Stimulated activated CD8-positive, alpha-beta memory T cell treated with anti-CD3 and anti-CD28 coated beads, Interleukin-2, amount 100 ng/mL, for 1 hour (primary cell): ENCODE measurements around the gene FTMT.
"Not testable (repeated sequence)": the region's sequence is repeated elsewhere in the genome, so short reads cannot be mapped to it uniquely, and the experiment has no call there.

Experiments
- DNase-seq, 2 donors: peaks; one replicate each; pipeline ENCODE4 v3.0.0-alpha.2; 2020; ENCODE audit warnings: low read depth in 2 of 2

Gene FTMT

DNA sequence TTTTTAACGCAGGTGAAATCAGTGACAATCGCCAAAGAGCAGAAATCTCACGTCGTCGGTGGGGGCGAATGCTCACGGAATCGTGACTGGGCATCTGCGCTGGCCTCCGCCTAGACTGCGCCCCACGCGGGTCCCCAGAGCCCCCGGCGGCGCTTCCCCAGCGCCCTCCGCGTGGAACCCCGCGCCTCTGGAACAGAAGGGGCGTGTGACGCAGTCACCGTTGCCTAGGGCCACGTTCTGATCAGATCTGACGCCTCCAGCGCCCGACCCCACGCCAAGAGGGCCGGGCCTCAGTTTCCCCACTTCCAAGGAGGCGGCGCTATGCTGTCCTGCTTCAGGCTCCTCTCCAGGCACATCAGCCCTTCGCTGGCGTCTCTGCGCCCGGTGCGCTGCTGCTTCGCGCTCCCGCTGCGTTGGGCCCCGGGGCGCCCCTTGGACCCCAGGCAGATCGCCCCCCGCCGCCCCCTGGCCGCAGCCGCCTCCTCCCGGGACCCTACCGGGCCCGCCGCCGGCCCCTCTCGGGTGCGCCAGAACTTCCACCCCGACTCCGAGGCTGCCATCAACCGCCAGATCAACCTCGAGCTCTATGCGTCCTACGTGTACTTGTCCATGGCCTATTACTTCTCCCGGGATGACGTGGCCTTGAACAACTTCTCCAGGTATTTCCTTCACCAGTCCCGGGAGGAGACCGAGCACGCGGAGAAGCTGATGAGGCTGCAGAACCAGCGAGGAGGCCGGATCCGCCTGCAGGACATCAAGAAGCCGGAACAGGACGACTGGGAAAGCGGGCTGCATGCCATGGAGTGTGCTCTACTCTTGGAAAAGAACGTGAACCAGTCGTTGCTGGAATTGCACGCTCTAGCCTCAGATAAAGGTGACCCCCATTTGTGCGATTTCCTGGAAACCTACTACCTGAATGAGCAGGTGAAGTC is at the start of gene FTMT:
FTMT (plus strand) TSS at position 240 of the 932 bp plus-strand sequence; CDS start at position 322, 82 bp downstream.
- DNase-seq = no peak

DNA sequence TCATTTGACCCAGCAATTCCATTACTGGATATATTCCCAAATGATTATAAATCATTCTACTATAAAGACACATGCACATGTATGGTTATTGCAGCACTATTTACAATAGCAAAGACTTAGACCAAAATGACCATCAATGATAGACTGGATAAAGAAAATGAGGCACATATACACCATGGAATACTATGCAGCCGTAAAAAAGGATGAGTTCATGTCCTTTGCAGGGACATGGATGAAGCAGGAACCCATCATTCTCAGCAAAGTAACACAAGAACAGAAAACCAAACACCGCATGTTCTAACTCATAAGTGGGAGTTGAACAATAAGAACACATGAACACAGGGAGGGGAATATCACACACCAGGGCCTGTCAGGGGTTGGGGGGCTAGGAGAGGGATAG is 46.4 kb upstream of the FTMT start:
- DNase-seq = not testable (repeated sequence)

DNA sequence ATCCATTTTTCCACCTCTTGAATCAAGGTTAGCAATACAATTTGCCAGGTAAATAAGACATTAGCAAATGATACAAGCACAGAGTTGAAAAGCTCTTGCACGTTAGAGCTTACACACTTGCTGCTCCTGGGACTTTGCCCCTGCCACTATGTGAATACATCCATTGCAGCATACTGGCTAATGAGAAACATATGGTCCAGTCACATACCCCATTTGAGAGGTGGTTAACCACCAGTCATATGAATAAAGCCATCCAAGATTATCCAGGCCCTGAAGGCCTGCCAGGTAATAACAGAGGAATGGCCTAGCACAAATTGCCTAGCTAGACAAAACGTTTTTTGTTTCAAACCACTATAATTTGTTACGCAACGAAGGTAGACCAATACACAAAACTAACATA is 45.8 kb upstream of the FTMT start:
- DNase-seq = no peak

DNA sequence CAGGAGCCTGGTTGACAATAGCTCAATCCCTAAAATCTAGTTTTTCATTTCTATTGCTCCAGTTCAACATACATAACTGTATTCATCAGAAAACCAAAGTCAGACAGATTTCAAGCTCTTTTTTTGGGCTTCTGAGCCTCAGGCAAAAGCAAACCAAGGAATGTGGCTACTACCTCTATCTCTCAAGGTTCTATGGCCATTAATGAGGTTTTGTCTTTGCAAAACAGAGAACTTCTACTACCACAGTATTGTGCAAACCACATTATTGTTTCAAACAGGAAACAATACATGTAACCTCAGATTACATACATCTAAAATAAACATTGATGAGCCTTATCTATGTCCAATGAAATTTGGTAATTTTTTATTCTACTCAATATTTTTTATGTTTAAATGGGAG is 35.5 kb upstream of the FTMT start:
- DNase-seq = no peak

DNA sequence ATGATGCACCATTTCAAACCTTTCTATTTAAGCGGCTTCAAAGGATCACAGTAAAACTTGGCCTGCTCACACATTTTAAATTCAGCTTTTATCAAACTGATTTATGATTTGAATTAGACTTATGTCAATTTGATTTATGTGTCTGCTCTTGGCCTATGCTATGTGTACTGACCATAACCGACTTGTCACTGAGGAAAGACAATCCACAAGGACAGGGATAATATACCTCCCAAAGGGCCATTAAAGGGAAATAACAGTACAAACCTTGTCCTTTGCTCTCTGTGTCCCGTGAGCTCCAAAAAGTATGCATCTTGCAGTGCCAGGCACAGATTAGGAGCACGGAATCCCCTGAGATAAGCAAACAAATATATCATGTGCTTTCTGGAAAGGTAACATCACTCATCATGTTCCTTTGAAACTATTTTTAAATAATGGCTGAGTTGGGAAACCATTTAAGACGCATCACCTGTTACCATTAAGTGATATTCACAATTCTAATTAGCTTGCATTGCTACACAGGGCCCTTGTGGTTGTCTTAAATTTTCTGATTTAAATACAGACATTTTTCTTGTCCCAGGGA is 31.9 kb upstream of the FTMT start:
- no peak for DNase-seq

DNA sequence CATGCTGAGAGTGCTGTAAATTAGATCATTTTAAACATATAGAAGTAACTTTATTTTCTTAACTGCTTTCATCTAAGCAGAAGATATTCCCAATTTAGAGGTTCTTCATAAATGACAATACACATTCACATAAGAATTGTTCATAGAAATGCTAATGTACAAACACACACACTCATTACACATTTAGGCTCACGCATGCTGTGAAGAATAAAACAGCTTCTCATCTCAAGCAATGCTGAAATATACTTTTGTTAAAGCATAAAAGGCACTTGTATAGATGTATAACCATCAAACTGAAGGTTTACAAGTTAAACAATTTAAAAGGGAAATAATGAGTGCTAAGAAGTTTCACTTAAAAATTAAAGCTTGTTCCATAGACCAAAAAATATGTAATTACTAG is 18.1 kb upstream of the FTMT start:
- DNase-seq = no peak

DNA sequence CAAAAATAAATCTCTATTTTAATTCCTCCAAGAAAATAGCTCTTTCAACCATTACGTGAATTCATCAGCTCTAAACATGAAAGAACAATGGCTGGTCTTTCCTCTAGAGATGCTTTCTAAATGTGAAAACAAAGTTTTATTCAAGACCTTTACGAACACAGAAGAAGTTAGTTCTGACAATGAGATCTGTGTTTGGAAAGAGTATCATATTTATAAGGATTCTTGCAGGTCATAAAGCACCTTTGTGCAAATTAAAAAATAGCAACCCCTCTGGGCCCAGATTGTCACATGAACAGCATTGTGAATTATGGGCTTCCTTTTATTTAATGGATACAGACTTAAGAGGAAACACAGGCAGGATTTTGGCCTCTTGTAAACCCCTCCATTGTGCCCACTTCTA is 17.7 kb upstream of the FTMT start:
- no peak for DNase-seq

DNA sequence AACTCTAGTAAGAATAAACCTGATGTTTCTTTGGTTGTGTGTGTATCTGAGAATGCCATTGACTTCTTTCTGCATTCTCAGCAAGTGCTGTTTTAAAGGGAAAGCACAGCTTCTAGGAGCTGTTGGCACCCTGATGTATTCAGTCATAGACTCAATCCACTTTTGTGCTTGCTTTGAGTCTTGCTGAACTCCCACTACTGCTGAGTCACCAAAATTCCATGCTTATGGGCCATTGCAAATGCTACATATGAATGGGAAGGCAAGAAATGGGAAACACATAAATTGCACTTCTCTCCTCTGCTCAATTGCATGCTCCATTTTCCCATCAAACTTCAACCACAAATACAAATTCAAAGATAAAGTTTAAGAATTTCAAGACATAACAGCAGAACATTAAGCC is 9.8 kb upstream of the FTMT start:
- no peak for DNase-seq

DNA sequence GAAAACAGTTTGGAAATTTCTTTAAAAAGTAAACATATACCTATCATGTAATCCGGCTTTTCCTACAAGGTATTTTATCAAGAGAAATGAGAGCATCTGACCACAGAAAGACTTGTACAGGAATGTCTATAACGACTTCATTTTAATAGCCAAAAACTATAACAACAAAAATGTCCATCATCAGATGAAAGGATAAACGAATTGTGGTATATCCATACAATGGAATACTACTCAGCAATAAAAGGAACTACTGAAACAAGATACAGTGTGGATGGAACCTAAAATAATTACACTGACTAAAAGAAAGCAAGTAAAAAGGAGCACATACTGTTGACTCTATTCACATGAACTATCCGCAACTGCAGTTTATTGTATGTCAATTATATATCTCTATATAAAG is 1.4 kb upstream of the FTMT start:
- no peak for DNase-seq

DNA sequence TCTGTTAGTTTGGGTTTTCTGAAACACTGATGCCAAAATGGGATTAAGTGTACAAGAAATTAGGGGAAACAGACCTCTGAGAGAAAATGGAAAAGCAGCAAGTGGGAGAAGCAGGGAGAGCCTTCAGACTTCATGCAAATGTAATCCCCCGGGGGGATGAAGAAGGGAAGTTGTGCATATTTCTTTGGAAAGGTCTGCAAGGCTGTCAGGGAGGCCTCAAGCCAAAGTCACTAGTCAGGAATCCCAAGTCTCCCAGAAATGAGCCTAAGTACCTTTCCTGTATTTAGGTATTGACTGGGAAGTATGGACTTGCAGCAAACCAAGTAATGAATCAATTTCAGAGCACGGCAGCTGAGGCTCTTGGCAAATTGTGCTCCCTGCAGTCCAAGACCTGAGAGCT is 2.2 kb downstream of the FTMT start:
- DNase-seq = no peak

DNA sequence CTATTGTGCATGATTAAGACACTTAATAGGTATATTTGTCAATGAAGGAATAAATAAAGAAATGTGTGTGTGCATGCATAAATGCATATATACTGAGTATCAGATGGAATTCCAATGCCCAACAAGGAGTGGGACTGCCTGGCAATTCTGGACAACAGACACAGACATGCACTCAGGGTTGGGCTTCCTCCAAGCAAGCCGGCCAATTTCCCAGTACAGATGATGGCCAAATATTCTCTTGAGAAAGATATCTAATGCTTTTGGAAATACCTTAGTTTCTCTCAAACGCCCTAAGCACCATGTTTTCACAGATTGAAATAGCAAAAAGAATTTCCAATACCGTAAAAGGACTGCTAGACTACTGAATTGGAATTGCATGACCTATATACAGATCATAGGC is 11.1 kb downstream of the FTMT start:
- DNase-seq = no peak

DNA sequence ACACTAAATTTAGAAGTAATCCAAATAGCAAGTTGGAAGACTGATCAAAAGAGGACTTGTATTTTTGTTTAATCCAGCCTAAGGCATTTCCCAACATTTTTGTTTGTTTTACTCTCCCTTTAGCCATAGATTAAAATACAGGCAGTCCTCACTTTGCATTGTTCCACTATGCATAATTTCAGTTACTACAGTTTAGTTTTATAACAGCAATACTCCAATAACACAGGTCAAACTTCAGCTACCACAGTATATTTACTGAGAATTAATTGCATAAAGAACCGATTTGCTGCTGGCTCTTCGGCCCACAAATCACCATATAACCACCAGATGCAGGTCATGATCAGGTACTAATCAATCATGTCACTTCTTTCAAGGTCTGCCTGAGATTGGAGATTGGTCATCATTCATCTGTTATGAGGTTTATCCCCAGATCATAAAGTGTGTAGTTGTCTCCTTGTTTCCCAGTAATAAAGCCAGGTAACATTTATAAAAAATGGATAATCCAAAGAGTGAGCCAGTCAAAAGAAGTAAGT is 12.1 kb downstream of the FTMT start:
- no peak for DNase-seq

DNA sequence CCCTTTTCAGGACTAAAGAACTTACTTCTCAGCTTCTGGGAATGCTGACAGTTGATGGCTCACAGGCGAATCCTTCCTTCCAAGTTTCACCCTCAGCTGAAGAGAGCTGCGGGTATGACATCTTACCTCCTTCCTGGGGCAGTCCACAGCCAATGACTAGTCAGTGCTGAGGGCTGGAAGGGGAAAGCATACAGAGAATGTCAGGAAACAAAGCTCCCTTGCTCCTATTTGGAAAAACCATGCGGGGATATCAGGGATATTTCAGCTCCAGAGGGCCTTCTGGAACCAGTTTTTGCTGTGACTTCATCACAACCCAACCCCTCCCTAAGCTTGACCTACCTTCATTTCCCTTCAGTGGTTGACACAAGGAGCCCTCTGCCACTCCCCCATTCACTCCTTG is 15.7 kb downstream of the FTMT start:
- no peak for DNase-seq

DNA sequence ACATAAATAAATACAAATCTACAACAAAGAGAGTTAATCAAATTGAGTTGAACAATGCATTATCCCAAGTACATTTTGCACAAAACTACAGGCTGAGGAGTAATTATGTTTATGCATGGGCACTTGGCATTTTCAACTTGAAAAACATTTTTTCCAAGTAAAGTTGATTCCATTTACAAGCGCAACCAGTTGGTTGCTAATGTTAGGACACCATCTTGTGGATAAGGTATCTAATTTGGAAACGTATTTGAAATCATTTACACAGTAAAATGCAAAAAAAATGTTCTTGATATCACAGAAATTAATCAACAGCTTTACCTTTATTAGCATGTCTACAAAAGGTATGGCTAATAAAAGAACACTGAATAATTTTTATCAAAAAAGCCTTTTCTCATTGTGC is 18.8 kb downstream of the FTMT start:
- DNase-seq = no peak

DNA sequence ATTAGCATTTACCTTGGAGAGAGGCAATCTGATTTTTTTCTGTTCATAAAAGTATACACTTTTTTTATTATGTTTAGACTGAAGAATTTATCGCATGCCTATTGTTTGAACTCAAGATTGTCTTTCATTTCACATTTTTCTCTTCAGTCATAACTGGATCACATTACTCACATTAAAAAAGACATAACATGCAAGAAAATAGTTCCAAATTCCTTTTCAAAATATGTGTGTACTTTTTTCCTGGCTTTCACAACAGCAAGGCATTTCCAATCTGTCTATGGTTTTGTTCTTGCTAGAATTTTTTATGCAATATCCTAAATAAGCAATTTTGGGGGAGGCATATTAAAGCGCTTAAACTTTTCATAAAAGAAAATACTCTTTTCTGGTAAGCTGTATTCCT is 21.2 kb downstream of the FTMT start:
- no peak for DNase-seq

DNA sequence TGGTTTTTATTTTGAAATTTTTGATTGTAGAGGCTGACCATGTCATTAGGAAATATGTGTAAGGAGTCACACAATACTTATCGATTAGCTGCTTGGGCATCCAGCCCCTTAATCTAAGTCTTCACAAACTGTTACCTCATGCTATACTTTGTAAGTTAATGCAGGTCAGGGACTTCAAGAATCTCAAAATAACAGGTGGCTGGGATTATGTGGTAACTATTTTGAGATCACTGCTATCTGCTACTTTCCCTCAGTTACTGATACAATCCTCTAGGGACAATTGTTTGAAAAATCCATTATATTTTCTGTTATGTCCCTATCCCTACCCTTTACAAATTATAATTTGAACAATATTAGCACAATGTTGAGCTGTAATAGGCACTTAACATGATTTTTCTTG is 21.7 kb downstream of the FTMT start:
- DNase-seq = no peak

DNA sequence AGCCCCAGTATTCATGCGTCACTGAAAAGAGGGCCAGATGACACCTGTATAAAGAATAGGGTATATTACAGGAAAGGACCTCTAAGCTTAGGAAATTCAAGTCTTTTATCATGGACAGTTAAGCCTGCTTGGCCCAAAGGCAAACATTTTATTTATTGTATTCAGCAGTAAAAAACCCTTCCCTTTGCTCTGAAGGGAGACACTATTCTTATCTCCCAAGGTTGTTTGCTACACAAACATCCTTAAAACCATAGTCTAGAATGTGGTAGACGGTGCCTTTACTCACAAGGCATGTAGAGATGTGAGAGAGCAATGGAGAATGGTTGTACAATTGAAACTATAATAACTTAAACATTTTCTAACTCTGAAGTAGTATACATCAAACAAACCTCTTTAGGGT is 33.9 kb downstream of the FTMT start:
- DNase-seq = no peak

DNA sequence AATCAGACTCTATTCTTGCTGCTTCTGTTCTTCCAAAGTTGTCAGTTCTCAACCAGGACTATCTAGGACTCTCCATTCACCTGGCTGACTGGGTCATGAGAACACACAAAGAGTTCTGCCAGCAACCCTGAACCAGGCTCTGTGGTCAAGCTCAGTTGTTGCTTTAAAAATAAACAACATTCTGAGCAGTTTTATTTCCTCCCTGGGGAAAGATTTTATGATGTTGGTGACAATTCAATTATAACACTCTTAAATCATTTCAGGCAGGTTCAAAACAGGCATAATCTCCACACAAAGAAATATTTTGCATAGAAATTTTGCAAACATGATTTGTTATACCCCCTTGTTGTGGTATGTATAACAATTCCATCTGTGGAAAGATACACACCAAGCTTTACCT is 36.0 kb downstream of the FTMT start:
- DNase-seq = no peak

DNA sequence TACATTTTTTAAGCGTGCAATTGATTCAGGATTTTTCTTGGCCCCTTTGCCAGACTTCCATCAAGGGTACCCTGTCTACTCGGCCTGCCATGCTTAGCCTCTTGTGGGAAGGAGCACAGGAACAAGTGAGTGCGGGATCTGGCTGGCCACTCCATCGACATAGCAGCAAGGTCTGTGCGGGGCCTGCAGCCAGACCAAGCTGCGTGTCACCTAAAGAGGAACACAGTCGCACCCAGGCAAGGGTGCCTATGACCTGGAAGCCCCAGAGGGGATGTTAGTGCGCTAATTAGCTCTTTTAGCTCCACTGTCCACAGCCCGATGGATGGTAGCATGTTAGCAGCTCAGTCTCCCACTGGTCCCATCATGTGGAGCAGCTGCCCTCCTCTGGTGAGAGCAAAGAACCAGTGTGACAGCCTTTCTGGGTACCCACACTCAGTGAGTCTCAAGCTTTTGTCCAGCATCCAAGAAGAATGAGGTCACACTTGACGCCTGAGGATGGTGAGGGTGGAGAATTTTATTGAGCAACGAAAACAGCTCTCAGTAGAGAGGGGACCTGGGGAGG is 38.7 kb downstream of the FTMT start:
- no peak for DNase-seq

DNA sequence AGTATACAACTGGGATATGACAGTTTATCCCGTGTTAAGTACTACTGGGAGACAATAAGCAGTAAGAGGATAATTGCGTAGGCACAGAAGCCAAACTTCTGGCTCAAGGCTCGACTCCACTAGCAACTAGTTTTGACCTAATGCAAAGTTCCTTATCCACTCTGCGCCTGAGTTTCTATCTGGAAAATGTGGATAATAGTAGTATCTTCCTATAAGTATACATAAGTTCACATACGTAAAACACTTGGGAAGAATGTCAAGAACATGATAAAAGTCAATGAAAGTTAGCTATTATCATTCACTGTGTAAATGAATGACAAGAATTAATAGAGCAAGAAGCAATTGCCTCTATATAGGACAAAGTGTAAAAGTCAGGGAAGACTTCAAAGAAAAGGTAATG is 45.7 kb downstream of the FTMT start:
- DNase-seq = no peak

DNA sequence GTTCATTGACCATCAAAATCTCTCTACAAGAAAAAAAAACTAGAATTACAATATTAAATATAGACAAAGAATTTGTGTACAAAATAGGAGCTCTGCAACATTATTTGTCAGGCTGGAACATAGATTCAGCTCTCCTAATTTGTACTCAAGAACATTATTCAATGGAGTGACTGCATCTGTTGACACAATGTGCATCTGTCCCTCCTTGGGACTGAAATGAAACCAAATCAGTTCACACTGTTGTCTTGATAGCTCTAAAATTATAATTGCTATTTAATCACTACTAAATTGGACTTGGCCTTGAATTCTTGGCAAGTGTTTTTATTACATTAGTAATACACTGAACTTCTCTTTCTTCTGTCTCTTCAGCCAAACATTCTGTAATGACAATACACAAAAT is 47.7 kb downstream of the FTMT start:
- no peak for DNase-seq
